HG02970 (cell line): ENCODE results near the gene DDOST.

ENCODE experiments used
- ATAC-seq: cut with Tn5 transposase; IDR thresholded peaks from one replicate; pipeline ENCODE4 v1.9.1; 2021; ENCODE audit warnings: mild to moderate bottlenecking, moderate library complexity, moderate number of reproducible peaks; ENCODE audit not compliant: unreplicated experiment, low FRiP score

The DDOST gene

GRCh38 chr1:20663365-20663764 lies 2.2 kb upstream of the DDOST start:
- no peak for ATAC-seq

- no peak for ATAC-seq
Observed at GRCh38 chr1:20662110-20662475, 924 bp upstream of the DDOST start.

- ATAC-seq: peak; percentile 6
Observed at GRCh38 chr1:20660847-20661206, 342 bp downstream of the DDOST start.

- ATAC-seq: no peak
Observed at GRCh38 chr1:20660363-20660762, 806 bp downstream of the DDOST start.

- ATAC-seq: no peak
Observed at GRCh38 chr1:20658166-20658915, 2.8 kb downstream of the DDOST start.

GRCh38 chr1:20657024-20657423 lies 4.1 kb downstream of the DDOST start:
- no peak for ATAC-seq

- ATAC-seq: no peak
Observed at GRCh38 chr1:20654104-20654690, 7.0 kb downstream of the DDOST start.

GRCh38 chr1:20652300-20652699 lies 8.9 kb downstream of the DDOST start:
- ATAC-seq: no peak

- ATAC-seq: no peak
Observed at GRCh38 chr1:20648946-20649345, 12.2 kb downstream of the DDOST start.

GRCh38 chr1:20648438-20648837 lies 12.7 kb downstream of the DDOST start:
- ATAC-seq: no peak

- no peak for ATAC-seq
Observed at GRCh38 chr1:20645414-20645813, 15.8 kb downstream of the DDOST start.

- ATAC-seq: no peak
Observed at GRCh38 chr1:20644416-20644815, 16.8 kb downstream of the DDOST start.

- no peak for ATAC-seq
Observed at GRCh38 chr1:20643080-20643479, 18.1 kb downstream of the DDOST start.

- ATAC-seq: no peak
Observed at GRCh38 chr1:20641975-20642374, 19.2 kb downstream of the DDOST start.

GRCh38 chr1:20640183-20640597 lies 21.0 kb downstream of the DDOST start:
- no peak for ATAC-seq

- ATAC-seq: no peak
Observed at GRCh38 chr1:20636785-20637347, 24.3 kb downstream of the DDOST start.

GRCh38 chr1:20634594-20635084 lies 26.5 kb downstream of the DDOST start:
- ATAC-seq: no peak

GRCh38 chr1:20634065-20634593 lies 27.0 kb downstream of the DDOST start:
- no peak for ATAC-seq

- ATAC-seq: peak; percentile 71
Observed at GRCh38 chr1:20633190-20634064, 27.7 kb downstream of the DDOST start, which contains the start of gene PINK1. Gene PINK1, plus strand, starts transcription at chr1:20633458. Its CDS starts 91 bp downstream, at chr1:20633549.

GRCh38 chr1:20632386-20632785 lies 28.8 kb downstream of the DDOST start:
- no peak for ATAC-seq

GRCh38 chr1:20630729-20631128 lies 30.4 kb downstream of the DDOST start:
- no peak for ATAC-seq
